Fibroblast of the aortic adventitia (primary cell): ENCODE results near the gene CD93. TPM values are rescaled to one million over a fixed set of nuclear protein-coding genes. Genes with fewer than 3 reads are reported as not detected.

ENCODE experiments used
- DNase-seq: peaks from one replicate; pipeline ENCODE4 v3.0.0-alpha.2; 2010; ENCODE audit warnings: low read depth
- H3K4me3 ChIP-seq: 2 replicates; pipeline ENCODE4 v1.5.1; 2011; ENCODE audit warnings: low read depth, mild to moderate bottlenecking, control low read depth, low read length, moderate library complexity
- total RNA-seq: library from RNA; depleted of rRNA; stranded (reverse); fragments of >200 nt; gene quantifications from 2 replicates; pipeline ENCODE4 v1.2.3, GENCODE V29; 2012; ENCODE audit warnings: low replicate concordance
- TF ChIP-seq, protein P1 (sequence below): IDR thresholded peaks from 2 replicates; pipeline ENCODE4 v1.5.1; 2011; ENCODE audit warnings: mild to moderate bottlenecking, low read length, control low read depth, inconsistent platforms; ENCODE audit not compliant: insufficient read depth

Gene CD93
- total RNA-seq, 1 donor = 0.27 TPM

DNA sequence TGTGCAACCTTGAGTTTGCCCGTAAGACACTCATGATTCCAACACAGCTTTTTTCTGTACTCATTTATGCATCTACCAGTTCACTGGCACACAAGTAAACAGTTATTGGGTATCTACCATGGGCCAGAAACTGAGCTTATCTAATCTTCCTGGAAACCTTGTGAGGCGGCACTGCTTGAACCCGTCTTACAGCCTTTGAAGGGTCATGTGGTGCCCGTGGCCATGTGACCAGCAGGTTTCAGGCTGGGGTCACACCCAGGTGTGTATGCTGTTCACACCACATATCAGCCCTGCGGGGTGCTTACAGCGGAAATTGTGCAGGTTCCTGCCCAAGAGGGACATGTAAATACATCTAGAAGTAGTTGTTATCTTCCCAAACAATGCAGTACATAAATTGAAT lies 42.7 kb downstream of the CD93 start:
- no peak for DNase-seq
- no peak overlapping the region for H3K4me3 ChIP-seq
- TF ChIP-seq, protein P1, sequence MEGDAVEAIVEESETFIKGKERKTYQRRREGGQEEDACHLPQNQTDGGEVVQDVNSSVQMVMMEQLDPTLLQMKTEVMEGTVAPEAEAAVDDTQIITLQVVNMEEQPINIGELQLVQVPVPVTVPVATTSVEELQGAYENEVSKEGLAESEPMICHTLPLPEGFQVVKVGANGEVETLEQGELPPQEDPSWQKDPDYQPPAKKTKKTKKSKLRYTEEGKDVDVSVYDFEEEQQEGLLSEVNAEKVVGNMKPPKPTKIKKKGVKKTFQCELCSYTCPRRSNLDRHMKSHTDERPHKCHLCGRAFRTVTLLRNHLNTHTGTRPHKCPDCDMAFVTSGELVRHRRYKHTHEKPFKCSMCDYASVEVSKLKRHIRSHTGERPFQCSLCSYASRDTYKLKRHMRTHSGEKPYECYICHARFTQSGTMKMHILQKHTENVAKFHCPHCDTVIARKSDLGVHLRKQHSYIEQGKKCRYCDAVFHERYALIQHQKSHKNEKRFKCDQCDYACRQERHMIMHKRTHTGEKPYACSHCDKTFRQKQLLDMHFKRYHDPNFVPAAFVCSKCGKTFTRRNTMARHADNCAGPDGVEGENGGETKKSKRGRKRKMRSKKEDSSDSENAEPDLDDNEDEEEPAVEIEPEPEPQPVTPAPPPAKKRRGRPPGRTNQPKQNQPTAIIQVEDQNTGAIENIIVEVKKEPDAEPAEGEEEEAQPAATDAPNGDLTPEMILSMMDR = no peak

DNA sequence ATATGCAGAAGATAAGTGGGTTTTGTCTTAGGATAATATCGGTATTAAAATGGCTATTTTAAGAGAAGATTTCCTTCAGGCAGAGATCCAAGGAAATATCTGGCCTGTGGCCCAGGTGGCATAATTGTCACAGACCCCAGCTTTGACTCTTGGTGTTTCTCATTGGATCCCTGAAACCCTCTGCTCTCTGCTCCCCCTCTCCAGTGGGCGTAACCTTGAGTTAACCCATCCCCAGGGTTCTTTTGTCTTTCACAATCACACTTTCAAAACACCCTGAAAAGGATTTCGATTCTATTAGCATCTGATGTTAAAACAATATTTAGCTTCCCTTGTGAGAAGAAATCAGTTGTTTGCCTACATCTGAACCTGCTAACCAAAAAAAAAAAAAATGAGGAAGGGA lies 43.9 kb downstream of the CD93 start:
- H3K4me3 ChIP-seq = no peak overlapping the region
- TF ChIP-seq, protein P1 = no peak
- no peak for DNase-seq

DNA sequence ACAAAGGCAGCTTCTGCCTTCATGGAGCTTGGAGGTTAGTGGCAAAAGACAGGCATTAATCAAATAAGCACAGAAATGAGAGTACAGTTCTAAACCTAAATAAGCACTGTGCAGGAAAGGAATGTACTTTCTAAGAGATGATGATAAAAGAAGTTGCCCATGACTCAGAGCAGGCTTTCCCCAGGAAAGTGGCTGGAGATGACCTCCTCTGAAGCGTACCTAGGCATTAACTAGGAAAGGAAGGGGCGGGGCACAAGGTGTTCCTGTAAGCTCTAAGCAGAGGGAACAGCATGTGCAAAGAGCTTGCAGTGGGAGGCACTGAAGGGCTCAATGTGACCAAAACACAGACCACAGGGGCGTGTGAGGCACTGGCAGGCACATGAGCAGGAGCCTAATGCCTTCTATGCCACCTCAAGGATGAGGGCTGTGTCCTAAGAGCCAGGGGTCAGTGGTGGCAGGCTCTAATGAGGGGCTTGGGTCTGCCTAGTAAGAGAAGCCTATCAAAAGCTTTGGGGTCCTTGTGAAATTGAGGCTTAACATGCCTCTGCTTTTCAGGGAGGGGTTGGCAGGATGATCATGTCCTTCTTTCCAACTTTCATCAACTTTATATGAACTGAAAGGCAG lies 46.1 kb downstream of the CD93 start:
- H3K4me3 ChIP-seq = no peak overlapping the region
- TF ChIP-seq, protein P1 = no peak
- DNase-seq = no peak

DNA sequence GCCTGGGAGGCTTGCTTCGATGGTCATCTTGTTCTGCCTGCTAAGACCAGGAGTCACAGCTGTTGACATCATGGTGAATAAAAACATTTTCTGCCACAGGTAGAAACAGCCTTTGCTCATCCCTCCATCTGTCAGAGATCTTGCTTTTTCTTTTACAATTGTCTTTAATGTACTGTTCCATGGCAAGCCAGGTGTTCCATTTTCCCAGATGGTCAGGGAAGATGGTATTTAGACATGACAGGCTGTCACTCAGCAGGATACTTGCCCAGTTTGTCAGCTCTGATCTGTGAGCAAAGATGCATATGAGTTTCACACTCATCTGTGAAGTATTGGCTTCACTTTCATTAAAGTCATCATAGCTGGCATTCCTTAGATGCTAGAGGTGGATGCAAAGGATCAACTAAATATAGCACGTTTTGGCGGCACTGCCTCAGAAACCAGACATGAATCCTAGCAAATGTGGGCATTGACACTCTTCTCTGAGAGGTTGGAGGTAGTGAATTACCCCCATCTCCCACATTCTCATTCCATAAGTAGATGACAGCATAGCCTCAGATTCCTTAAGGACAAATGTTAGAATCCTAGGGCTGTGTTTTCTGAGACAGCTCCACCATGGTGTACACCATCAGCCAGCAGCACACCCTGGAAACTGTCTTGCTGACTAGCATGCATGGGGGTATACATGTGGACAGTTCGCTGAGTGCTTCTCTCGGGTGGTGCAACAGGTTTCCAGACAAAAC lies 46.8 kb downstream of the CD93 start:
- no peak for DNase-seq
- no peak overlapping the region for H3K4me3 ChIP-seq
- TF ChIP-seq, protein P1 = no peak

DNA sequence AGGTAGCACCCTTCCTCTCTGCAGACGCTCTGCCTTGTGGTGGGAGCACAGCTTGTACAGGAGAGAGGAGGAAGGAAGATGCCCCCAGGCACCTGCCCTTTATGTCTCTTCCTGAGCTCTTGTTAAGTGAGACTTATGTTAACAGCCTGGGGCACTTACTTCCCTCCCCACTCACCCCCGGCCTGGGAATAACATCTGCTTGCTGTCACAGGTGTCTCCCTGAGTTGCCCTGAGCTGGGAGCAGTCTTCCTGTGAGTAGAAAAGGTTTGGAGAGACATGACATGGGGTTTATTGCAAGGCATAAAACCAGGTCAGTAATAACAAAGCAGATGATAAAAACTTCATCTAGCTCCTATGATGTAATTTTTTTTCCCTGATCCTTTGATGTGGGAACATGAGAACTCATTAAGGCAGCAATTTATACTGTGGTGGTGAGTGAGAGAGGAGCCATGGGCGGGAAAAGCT lies 49.1 kb downstream of the CD93 start:
- DNase-seq = no peak
- no peak overlapping the region for H3K4me3 ChIP-seq
- TF ChIP-seq, protein P1 = no peak

DNA sequence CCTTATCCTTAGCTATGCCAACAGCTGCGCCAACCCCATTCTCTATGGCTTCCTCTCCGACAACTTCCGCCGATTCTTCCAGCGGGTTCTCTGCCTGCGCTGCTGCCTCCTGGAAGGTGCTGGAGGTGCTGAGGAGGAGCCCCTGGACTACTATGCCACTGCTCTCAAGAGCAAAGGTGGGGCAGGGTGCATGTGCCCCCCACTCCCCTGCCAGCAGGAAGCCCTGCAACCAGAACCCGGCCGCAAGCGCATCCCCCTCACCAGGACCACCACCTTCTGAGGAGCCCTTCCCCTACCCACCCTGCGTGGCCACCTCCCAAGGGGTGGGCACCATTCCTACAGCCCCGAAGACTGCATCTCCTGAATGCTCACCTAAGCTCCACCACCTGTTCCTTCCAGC lies 49.8 kb downstream of the CD93 start:
- TF ChIP-seq, protein P1 = no peak
- DNase-seq = no peak

More for the DNA sequence above, 49.8 kb downstream of the CD93 start:
- H3K4me3 ChIP-seq = no peak overlapping the region
